Nephron (organoid): Measurements from ENCODE around the gene ITGA11.

Experiments
- H3K27ac Mint-ChIP-seq, 3 experiments: 2 replicates each; pipeline ENCODE4 v1.8.0; 2020; ENCODE audit warnings: mixed read lengths in 3 of 3, mild to moderate bottlenecking in 2 of 3, moderate library complexity in 1 of 3
- H3K27me3 Mint-ChIP-seq: 2 replicates; pipeline ENCODE4 v1.8.0; 2021; ENCODE audit warnings: low read depth, mild to moderate bottlenecking, moderate library complexity, mixed read lengths
- H3K36me3 Mint-ChIP-seq: 2 replicates; pipeline ENCODE4 v1.8.0; 2020; ENCODE audit warnings: low read depth, mixed read lengths
- H3K4me1 Mint-ChIP-seq: 2 replicates; pipeline ENCODE4 v1.8.0; 2020; ENCODE audit warnings: mixed read lengths
- H3K4me3 Mint-ChIP-seq, 3 experiments: 2 replicates each; pipeline ENCODE4 v1.8.0; 2020; ENCODE audit warnings: mild to moderate bottlenecking in 3 of 3, mixed read lengths in 3 of 3, moderate library complexity in 2 of 3
- H3K9me3 Mint-ChIP-seq: 2 replicates; pipeline ENCODE4 v1.8.0; 2020; ENCODE audit warnings: mixed read lengths
- CTCF ChIP-seq, 3 experiments: fragments of 200-600 bp; sonication (generic); IDR thresholded peaks; one replicate each; pipeline ENCODE4 v1.5.0; 2021; ENCODE audit warnings: antibody characterized with exemption in 3 of 3; ENCODE audit not compliant: unreplicated experiment in 3 of 3

The ITGA11 gene

GRCh38 chr15:68445351-68445750, 13.4 kb upstream of the ITGA11 start:
- no peak for TF ChIP-seq CTCF (IDR thresholded peaks at IDR 0.05; ENCODE audit: unreplicated experiment in 3 of 3)
- Mint-ChIP-seq H3K9me3 (peaks cover 3% of the 10 kb centered on the region), H3K4me3 (no peak overlapping the region), H3K36me3 (no peaks in the 10 kb centered on the region), H3K27me3 (peaks cover 5% of the 10 kb centered on the region), H3K4me1 (peaks cover 40% of the 10 kb centered on the region), H3K27ac (no peak overlapping the region)

- H3K27me3 Mint-ChIP-seq: peaks cover 14% of the 10 kb centered on the region
Observed at GRCh38 chr15:68444336-68444735, 12.4 kb upstream of the ITGA11 start.

GRCh38 chr15:68442903-68443302, 10.9 kb upstream of the ITGA11 start:
- H3K9me3 Mint-ChIP-seq: peaks cover 6% of the 10 kb centered on the region
- peaks cover 31% of the 10 kb centered on the region for H3K4me1 Mint-ChIP-seq

More at GRCh38 chr15:68444336-68444735, 12.4 kb upstream of the ITGA11 start:
- peak overlapping the region in 1 of 3 experiments; percentile 41 for H3K27ac Mint-ChIP-seq
- H3K36me3 Mint-ChIP-seq: no peaks in the 10 kb centered on the region
- TF ChIP-seq CTCF (IDR thresholded peaks at IDR 0.05; ENCODE audit: unreplicated experiment in 3 of 3): no peak
- peaks cover 36% of the 10 kb centered on the region for H3K4me1 Mint-ChIP-seq
- no peak overlapping the region for H3K4me3 Mint-ChIP-seq
- peaks cover 3% of the 10 kb centered on the region for H3K9me3 Mint-ChIP-seq

GRCh38 chr15:68442041-68442440, 10.1 kb upstream of the ITGA11 start:
- H3K27ac Mint-ChIP-seq: peak overlapping the region; percentile 42 to 83 (median 57)
- peaks cover 6% of the 10 kb centered on the region for H3K9me3 Mint-ChIP-seq
- peaks cover 30% of the 10 kb centered on the region for H3K27me3 Mint-ChIP-seq
- no peaks in the 10 kb centered on the region for H3K36me3 Mint-ChIP-seq
- H3K4me1 Mint-ChIP-seq: peaks cover 39% of the 10 kb centered on the region
- peak overlapping the region in 1 of 3 experiments; percentile 2 for H3K4me3 Mint-ChIP-seq
- no peak for TF ChIP-seq CTCF (IDR thresholded peaks at IDR 0.05; ENCODE audit: unreplicated experiment in 3 of 3)

More at GRCh38 chr15:68442903-68443302, 10.9 kb upstream of the ITGA11 start:
- peaks cover 25% of the 10 kb centered on the region for H3K27me3 Mint-ChIP-seq
- no peaks in the 10 kb centered on the region for H3K36me3 Mint-ChIP-seq
- H3K27ac Mint-ChIP-seq: peak overlapping the region in 1 of 3 experiments; percentile 83
- no peak for TF ChIP-seq CTCF (IDR thresholded peaks at IDR 0.05; ENCODE audit: unreplicated experiment in 3 of 3)
- H3K4me3 Mint-ChIP-seq: no peak overlapping the region

GRCh38 chr15:68441045-68441743, 9.2 kb upstream of the ITGA11 start:
- Mint-ChIP-seq H3K27me3 (peaks cover 35% of the 10 kb centered on the region), H3K9me3 (peaks cover 6% of the 10 kb centered on the region), H3K36me3 (no peaks in the 10 kb centered on the region), H3K4me3 (no peak overlapping the region), H3K27ac (peak overlapping the region; percentile 42 to 83 (median 44)), H3K4me1 (peaks cover 44% of the 10 kb centered on the region)
- TF ChIP-seq CTCF (IDR thresholded peaks at IDR 0.05; ENCODE audit: unreplicated experiment in 3 of 3): no peak

- Mint-ChIP-seq H3K36me3 (no peaks in the 10 kb centered on the region), H3K27me3 (peaks cover 40% of the 10 kb centered on the region), H3K4me1 (peaks cover 44% of the 10 kb centered on the region), H3K4me3 (no peak overlapping the region), H3K9me3 (peaks cover 6% of the 10 kb centered on the region), H3K27ac (no peak overlapping the region)
- no peak for TF ChIP-seq CTCF (IDR thresholded peaks at IDR 0.05; ENCODE audit: unreplicated experiment in 3 of 3)
Observed at GRCh38 chr15:68440136-68440535, 8.2 kb upstream of the ITGA11 start.
